CD14-positive monocyte (primary cell): Measurements from ENCODE around the gene ZRANB3. TPM values are rescaled to one million over a fixed set of nuclear protein-coding genes. Genes with fewer than 3 reads are reported as not detected.

Experiments used
- DNase-seq, 3 donors: peaks; one replicate each; pipeline ENCODE4 v3.0.0-alpha.2; 2011 to 2022
- H2AFZ ChIP-seq: 2 replicates; pipeline ENCODE4 v1.6.0; 2012; ENCODE audit warnings: mild to moderate bottlenecking, low read depth, low read length, inconsistent platforms; ENCODE audit not compliant: insufficient read depth, poor library complexity, severe bottlenecking
- H3K27ac ChIP-seq, 2 donors: 1 replicate in 1 of 2; 2 replicates in 1 of 2; pipeline ENCODE4 v1.5.1; 2012 to 2013; ENCODE audit warnings: low read length in 2 of 2, control low read depth in 1 of 2, inconsistent platforms in 1 of 2, low read depth in 1 of 2, mild to moderate bottlenecking in 1 of 2
- H3K27me3 ChIP-seq, 2 donors: one replicate each; pipeline versions ENCODE4 v1.6.0 to v1.6.1; 2011 to 2013; ENCODE audit warnings: low read length in 2 of 2; ENCODE audit not compliant: control insufficient read depth in 2 of 2, insufficient read depth in 2 of 2
- H3K36me3 ChIP-seq, 2 donors: replicated peaks in 1 of 2; 1 replicate in 1 of 2; 2 replicates in 1 of 2; pipeline versions ENCODE4 v1.5.1 to v1.6.1; 2012 to 2013; ENCODE audit warnings: low read length in 2 of 2, control low read depth in 1 of 2, inconsistent platforms in 1 of 2, mild to moderate bottlenecking in 1 of 2; ENCODE audit not compliant: insufficient read depth in 2 of 2, control insufficient read depth in 1 of 2
- H3K4me1 ChIP-seq, 2 donors: 1 replicate in 1 of 2; 2 replicates in 1 of 2; pipeline versions ENCODE4 v1.5.1 to v1.6.1; 2012 to 2013; ENCODE audit warnings: low read length in 2 of 2, control low read depth in 1 of 2, inconsistent platforms in 1 of 2, mild to moderate bottlenecking in 1 of 2, moderate library complexity in 1 of 2; ENCODE audit not compliant: insufficient read depth in 2 of 2, control insufficient read depth in 1 of 2
- H3K4me2 ChIP-seq: replicated peaks from 2 replicates; pipeline ENCODE3; 2012; ENCODE audit warnings: low read length, moderate library complexity, mild to moderate bottlenecking; ENCODE audit not compliant: poor library complexity, severe bottlenecking; ENCODE audit errors: extremely low read depth
- H3K4me3 ChIP-seq, 3 experiments: fragments of 200-600 bp in 1 of 3; sonication (generic) in 1 of 3; replicated peaks in 1 of 3; 1 replicate in 2 of 3; 2 replicates in 1 of 3; pipeline ENCODE4 v1.5.1; 2011 to 2013; ENCODE audit warnings: low read length in 3 of 3, mild to moderate bottlenecking in 3 of 3, control low read depth in 2 of 3, low read depth in 2 of 3, inconsistent platforms in 1 of 3, moderate library complexity in 1 of 3
- H3K79me2 ChIP-seq: 2 replicates; pipeline ENCODE4 v1.6.0; 2012; ENCODE audit warnings: mild to moderate bottlenecking, control low read depth, inconsistent platforms, low read length, moderate library complexity; ENCODE audit not compliant: insufficient read depth
- H3K9ac ChIP-seq: 2 replicates; pipeline ENCODE4 v1.6.0; 2017; ENCODE audit warnings: low read length, mild to moderate bottlenecking; ENCODE audit not compliant: insufficient read depth, poor library complexity, severe bottlenecking
- H3K9me3 ChIP-seq, 2 donors: replicated peaks in 1 of 2; 1 replicate in 1 of 2; 2 replicates in 1 of 2; pipeline versions ENCODE4 v1.5.1 to v1.6.1; 2012 to 2013; ENCODE audit warnings: low read length in 2 of 2, control low read depth in 1 of 2; ENCODE audit not compliant: control insufficient read depth in 1 of 2, insufficient read depth in 1 of 2
- H4K20me1 ChIP-seq: 2 replicates; pipeline ENCODE4 v1.6.0; 2012; ENCODE audit warnings: mild to moderate bottlenecking, low read length, control low read depth, moderate library complexity; ENCODE audit not compliant: insufficient read depth
- H3K27ac Mint-ChIP-seq, 7 donors: one replicate each; pipeline ENCODE4 v1.8.0; 2020; ENCODE audit warnings: mild to moderate bottlenecking in 7 of 7, mixed read lengths in 7 of 7, moderate library complexity in 6 of 7, inconsistent platforms in 2 of 7
- H3K27me3 Mint-ChIP-seq, 3 donors: one replicate each; pipeline ENCODE4 v1.8.0; 2021 to 2022; ENCODE audit warnings: low read depth in 3 of 3, mild to moderate bottlenecking in 3 of 3, mixed read lengths in 3 of 3, moderate library complexity in 3 of 3, inconsistent platforms in 1 of 3
- H3K36me3 Mint-ChIP-seq, 2 donors: one replicate each; pipeline ENCODE4 v1.8.0; 2020; ENCODE audit warnings: mixed read lengths in 2 of 2, inconsistent platforms in 1 of 2, mild to moderate bottlenecking in 1 of 2
- H3K4me1 Mint-ChIP-seq: one replicate; pipeline ENCODE4 v1.8.0; 2020; ENCODE audit warnings: mild to moderate bottlenecking, mixed read lengths
- H3K4me3 Mint-ChIP-seq, 2 donors: one replicate each; pipeline ENCODE4 v1.8.0; 2020; ENCODE audit warnings: mild to moderate bottlenecking in 2 of 2, mixed read lengths in 2 of 2, moderate library complexity in 1 of 2
- H3K9me3 Mint-ChIP-seq, 7 donors: one replicate each; pipeline ENCODE4 v1.8.0; 2020 to 2022; ENCODE audit warnings: mixed read lengths in 7 of 7, mild to moderate bottlenecking in 6 of 7, moderate library complexity in 6 of 7, inconsistent platforms in 2 of 7
- CTCF ChIP-seq: fragments of 200-600 bp; IDR thresholded peaks from one replicate; pipeline ENCODE4 v1.8.0; 2022; ENCODE audit warnings: antibody characterized with exemption, mild to moderate bottlenecking
- WGBS: methylation state at CpG from one replicate; pipeline ENCODE4 v1.1.5; 2013; ENCODE audit warnings: missing lambda C conversion rate; ENCODE audit not compliant: insufficient coverage; 5-methylcytosine and 5-hydroxymethylcytosine counted together
- intact Hi-C, 2 donors: fragments of 100-400 bp; cut with micrococcal nuclease; formaldehyde crosslinking; loops; one replicate each; pipeline versions ENCODE4 v1.15.0 to v1.15.1; 2023
- polyA plus RNA-seq, 3 donors: library from polyadenylated mRNA; depleted of rRNA in 1 of 3; unstranded in 2 of 3; stranded (reverse) in 1 of 3; fragments of 300-500 nt in 2 of 3; fragments of >200 nt in 1 of 3; fragmentation: Illumina TruSeq in 2 of 3; gene quantifications; 1 replicate in 2 of 3; 2 replicates in 1 of 3; pipeline ENCODE4 v1.2.3, GENCODE V29; 2012 to 2021

Gene ZRANB3
- polyA plus RNA-seq, 3 donors, result 0.47 to 3.5 (median 0.64) TPM

DNA sequence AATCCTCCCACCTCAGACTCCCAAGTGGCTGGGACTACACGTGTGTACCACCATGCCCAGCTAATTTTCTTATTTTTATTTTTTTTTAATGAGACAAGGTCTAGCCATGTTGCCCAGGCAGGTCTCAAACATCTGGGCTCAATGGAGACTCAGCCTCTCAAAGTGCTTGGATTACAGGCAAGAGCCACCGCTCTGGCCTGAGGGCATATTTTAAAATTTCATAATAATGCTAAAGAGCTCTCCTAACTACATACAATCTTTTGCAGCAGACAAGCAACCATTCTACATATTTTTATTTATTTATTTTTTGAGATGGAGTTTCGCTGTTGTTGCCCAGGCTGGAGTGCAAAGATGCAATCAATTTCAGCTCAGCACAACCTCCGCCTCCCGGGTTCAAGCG is 271.9 kb downstream of the ZRANB3 start:
- Histone ChIP-seq H3K4me3 (no peak overlapping the region), H3K9me3 (peaks cover 17% of the 10 kb centered on the region in 2 donors), H3K36me3 (no peaks in the 10 kb centered on the region), H3K27ac (no peak overlapping the region), H4K20me1 (no peaks in the 10 kb centered on the region), H2AFZ (no peak overlapping the region), H3K9ac (no peak overlapping the region), H3K79me2 (no peaks in the 10 kb centered on the region), H3K27me3 (no peaks in the 10 kb centered on the region), H3K4me1 (peaks cover 5 to 6% of the 10 kb centered on the region in 2 donors), H3K4me2 (no peak overlapping the region)
- peaks cover 3% of the 10 kb centered on the region in 2 donors for H3K36me3 Mint-ChIP-seq
- H3K4me1 Mint-ChIP-seq, result peaks cover 8% of the 10 kb centered on the region
- intact Hi-C loops, result no loop called here
- H3K27ac Mint-ChIP-seq, result no peak overlapping the region
- WGBS, result no CpG with 5 or more reads among the region's 6 CpGs
- DNase-seq, result no peak
- H3K27me3 Mint-ChIP-seq, result peaks cover 0 to 3% (median 0%) of the 10 kb centered on the region in 3 donors
- H3K4me3 Mint-ChIP-seq, result no peak overlapping the region
- peaks cover 7 to 24% (median 16%) of the 10 kb centered on the region in 7 donors for H3K9me3 Mint-ChIP-seq
- TF ChIP-seq CTCF, result no peak

- intact Hi-C loops, result no loop called here
These were observed 272.8 kb downstream of the ZRANB3 start for GRCh38 chr2:135258193-135258592.

More at GRCh38 chr2:135258193-135258592, 272.8 kb downstream of the ZRANB3 start:
- peaks cover 17% of the 10 kb centered on the region in 2 donors for H3K9me3 ChIP-seq
- H3K4me2 ChIP-seq, result no peak overlapping the region
- 100% methylated on average over 3 of the region's 4 CpGs for WGBS
- H3K27ac Mint-ChIP-seq, result no peak overlapping the region
- TF ChIP-seq CTCF, result no peak
- H3K27me3 ChIP-seq, result no peaks in the 10 kb centered on the region
- peaks cover 8% of the 10 kb centered on the region for H3K4me1 Mint-ChIP-seq
- H3K36me3 ChIP-seq, result no peaks in the 10 kb centered on the region
- H2AFZ ChIP-seq, result no peak overlapping the region
- H3K9me3 Mint-ChIP-seq, result peaks cover 7 to 24% (median 16%) of the 10 kb centered on the region in 7 donors
- H3K27ac ChIP-seq, result no peak overlapping the region
- H3K79me2 ChIP-seq, result no peaks in the 10 kb centered on the region
- no peak overlapping the region for H3K4me3 Mint-ChIP-seq
- H3K9ac ChIP-seq, result no peak overlapping the region
- no peak overlapping the region for H3K4me3 ChIP-seq
- H3K36me3 Mint-ChIP-seq, result peaks cover 3% of the 10 kb centered on the region in 2 donors
- no peak for DNase-seq
- peaks cover 5 to 6% of the 10 kb centered on the region in 2 donors for H3K4me1 ChIP-seq
- H3K27me3 Mint-ChIP-seq, result peaks cover 0 to 3% (median 0%) of the 10 kb centered on the region in 3 donors
- H4K20me1 ChIP-seq, result no peaks in the 10 kb centered on the region
